BLaER1 (cell line): ENCODE data around the gene OXLD1.

Experiments used
- H3K27ac ChIP-seq: shearing (Covaris generic); formaldehyde crosslinking; 2 replicates; pipeline ENCODE4 v1.8.1; 2022
- H3K27me3 ChIP-seq: shearing (Covaris generic); formaldehyde crosslinking; 2 replicates; pipeline ENCODE4 v1.8.1; 2022
- H3K36me3 ChIP-seq: shearing (Covaris generic); formaldehyde crosslinking; 2 replicates; pipeline ENCODE4 v1.8.1; 2022
- H3K4me1 ChIP-seq: shearing (Covaris generic); formaldehyde crosslinking; 2 replicates; pipeline ENCODE4 v1.8.1; 2022
- H3K4me2 ChIP-seq: shearing (Covaris generic); formaldehyde crosslinking; 2 replicates; pipeline ENCODE4 v1.8.1; 2022
- H3K4me3 ChIP-seq: shearing (Covaris generic); formaldehyde crosslinking; 2 replicates; pipeline ENCODE4 v1.8.1; 2022
- H3K9ac ChIP-seq: shearing (Covaris generic); formaldehyde crosslinking; 2 replicates; pipeline ENCODE4 v1.8.1; 2022
- H3K9me3 ChIP-seq: shearing (Covaris generic); formaldehyde crosslinking; 2 replicates; pipeline ENCODE4 v1.8.1; 2022
- H4K20me1 ChIP-seq: shearing (Covaris generic); formaldehyde crosslinking; 2 replicates; pipeline ENCODE4 v1.8.1; 2022
- Cebpa-rat ChIP-seq: shearing (Covaris generic); IDR thresholded peaks from 2 replicates; pipeline ENCODE4 v1.8.1; 2022

OXLD1 gene

DNA sequence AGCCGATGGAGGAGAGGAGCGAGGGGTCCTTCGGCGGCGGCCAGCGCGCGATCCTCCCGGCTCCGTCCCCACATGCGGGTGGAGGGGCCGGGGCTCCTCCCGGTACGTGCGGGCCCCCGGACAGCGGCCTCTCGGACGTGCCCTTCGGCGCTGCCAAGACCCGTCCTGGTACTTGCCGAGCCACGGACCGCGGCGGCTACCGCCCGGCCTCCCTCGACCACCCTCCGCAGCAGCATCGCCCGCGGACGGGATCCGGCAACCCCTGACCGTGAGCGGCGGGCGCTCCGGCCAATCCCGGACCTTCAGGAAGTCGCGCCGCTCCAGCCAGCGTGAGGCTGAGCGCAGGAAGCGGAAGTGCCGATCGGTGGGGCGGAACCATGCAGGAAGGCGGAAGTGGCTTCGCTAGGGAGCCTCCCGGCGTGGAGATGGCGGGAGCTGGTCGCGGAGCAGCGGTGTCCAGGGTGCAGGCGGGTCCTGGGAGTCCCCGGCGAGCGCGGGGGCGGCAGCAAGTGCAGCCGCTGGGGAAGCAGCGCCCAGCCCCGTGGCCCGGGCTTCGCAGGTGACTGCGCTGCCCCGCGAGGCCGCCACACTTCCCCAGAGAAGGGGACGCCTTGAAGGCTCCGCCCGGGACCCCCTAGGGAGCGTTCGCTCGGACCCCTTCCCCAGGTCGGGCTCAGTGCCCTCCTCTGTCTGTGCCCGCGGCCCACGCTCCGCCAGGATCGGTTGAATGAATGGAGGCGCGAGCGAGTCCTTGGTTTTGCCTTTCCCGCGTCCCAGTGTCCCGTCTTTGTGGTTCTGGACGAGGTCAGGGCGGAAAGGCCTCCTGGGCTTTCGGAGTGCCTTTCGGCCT lies at the start of gene OXLD1, which contains the start of gene CCDC137:
Gene OXLD1, minus strand, starts transcription at position 264 of the 850 bp plus-strand sequence. Its CDS starts 28 bp downstream, at position 236.
Gene CCDC137, plus strand, starts transcription at position 396 of the 850 bp plus-strand sequence. Its CDS starts 30 bp downstream, at position 426.
- Histone ChIP-seq H3K4me1 (peaks cover 53% of the 10 kb centered on the region), H3K9me3 (no peaks in the 10 kb centered on the region), H4K20me1 (peaks cover 12% of the 10 kb centered on the region; the same call in 1 of the 2 replicates), H3K27ac (peak within 1 kb of the TSS; percentile 99), H3K4me2 (peak within 1 kb of the TSS; percentile 99), H3K9ac (peak within 1 kb of the TSS; percentile 99), H3K36me3 (peaks cover 56% of the 10 kb centered on the region), H3K27me3 (no peaks in the 10 kb centered on the region), H3K4me3 (peak within 1 kb of the TSS; percentile 100)
- no peak for TF ChIP-seq Cebpa-rat

DNA sequence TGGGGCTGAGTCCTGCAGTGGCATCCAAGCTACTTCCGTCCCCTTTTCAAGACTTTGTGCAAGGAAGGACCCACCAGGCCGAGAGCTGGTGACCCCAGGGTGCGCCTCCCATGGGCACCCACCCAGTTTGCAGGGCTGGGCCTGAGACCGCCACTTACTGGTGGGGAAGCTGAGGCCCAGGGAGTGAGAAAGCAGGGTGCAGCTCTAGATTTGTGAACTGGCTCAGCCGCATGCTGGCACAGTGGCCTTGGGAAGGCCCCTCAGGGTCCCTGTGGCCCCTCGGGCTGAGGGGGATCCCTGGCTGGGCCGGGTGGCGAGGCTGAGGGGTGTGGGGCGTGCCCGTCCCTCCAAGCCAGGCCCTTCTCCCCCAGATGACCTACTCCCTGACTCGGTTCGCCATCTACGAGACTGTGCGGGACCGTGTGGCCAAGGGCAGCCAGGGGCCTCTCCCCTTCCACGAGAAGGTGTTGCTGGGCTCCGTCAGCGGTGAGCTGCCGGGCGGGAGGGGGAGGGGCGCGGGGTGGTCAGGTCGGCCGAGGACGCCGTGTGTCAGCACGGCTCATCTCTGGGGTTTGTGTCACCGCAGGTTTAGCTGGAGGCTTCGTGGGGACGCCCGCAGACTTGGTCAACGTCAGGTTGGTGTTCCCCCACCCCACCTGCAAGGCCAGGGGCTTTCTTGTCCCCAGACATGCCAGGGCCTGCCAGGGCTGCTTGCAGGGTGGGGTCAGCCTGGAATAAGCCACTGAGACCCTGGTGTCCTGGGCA lies 48.9 kb upstream of the OXLD1 start:
- Histone ChIP-seq H3K9me3 (no peaks in the 10 kb centered on the region), H3K4me2 (no peak overlapping the region), H3K4me3 (no peak overlapping the region), H3K27me3 (no peaks in the 10 kb centered on the region), H4K20me1 (peaks cover 30% of the 10 kb centered on the region), H3K36me3 (peaks cover 57% of the 10 kb centered on the region), H3K9ac (no peak overlapping the region), H3K27ac (no peak overlapping the region), H3K4me1 (peaks cover 64% of the 10 kb centered on the region)
- TF ChIP-seq Cebpa-rat, result no peak

- H3K4me3 ChIP-seq, result no peak overlapping the region
- H3K36me3 ChIP-seq, result peaks cover 49% of the 10 kb centered on the region
- H3K27ac ChIP-seq, result no peak overlapping the region
- TF ChIP-seq Cebpa-rat, result no peak
- peak overlapping the region; percentile 98 for H3K4me2 ChIP-seq
- H3K4me1 ChIP-seq, result peaks cover 64% of the 10 kb centered on the region
- no peaks in the 10 kb centered on the region for H3K9me3 ChIP-seq
- no peaks in the 10 kb centered on the region for H3K27me3 ChIP-seq
- H3K9ac ChIP-seq, result peak overlapping the region; percentile 86; the same call in 1 of the 2 replicates
- H4K20me1 ChIP-seq, result peaks cover 30% of the 10 kb centered on the region
These were observed 48.2 kb upstream of the OXLD1 start for GRCh38 chr17:81714412-81715106.

DNA sequence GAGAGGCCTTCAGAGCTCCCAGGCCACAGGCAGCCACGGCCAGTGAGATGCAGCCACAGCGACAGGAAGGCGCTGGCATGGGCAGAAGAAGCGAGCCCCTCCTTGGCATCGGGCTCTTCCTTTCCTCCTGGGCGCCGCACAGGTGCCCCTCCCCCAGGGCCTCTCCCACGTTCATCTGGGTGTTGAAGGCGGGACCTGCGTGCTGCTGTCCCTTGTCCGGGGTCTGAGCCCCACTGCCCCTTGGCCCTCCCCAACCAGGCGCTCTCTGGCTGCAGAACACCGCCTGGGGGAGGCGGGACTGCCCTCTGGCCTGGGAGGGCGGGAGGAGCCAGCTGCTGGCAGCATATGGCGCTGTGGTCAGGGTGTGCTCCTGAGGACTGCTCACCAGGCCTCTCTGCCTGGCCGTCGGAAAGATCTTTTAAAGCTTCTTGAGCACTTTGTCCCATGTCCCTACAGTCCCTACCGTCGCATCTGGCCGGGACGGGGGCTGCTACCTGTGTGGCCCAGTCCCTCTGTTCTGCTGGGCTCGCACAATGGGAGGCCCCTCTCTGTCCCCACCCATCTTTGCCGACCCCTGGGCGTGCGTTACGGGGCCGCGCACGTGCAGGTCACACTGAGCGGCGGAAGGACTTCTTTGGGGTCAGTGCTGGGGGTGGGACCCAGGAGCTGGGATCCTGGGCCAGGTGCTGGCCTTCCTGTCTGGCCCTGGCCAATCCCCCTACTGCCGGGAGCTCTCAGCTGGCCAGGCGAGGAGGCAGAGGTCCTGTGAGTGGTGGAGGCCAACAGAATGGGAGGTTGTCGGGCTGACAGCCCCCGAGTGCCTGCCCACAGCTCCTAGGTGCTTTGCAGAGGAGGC lies 47.4 kb upstream of the OXLD1 start:
- Histone ChIP-seq H3K27ac (peak overlapping the region; percentile 86; the same call in 1 of the 2 replicates), H3K9ac (peak overlapping the region; percentile 86), H4K20me1 (peaks cover 32% of the 10 kb centered on the region), H3K27me3 (no peaks in the 10 kb centered on the region), H3K4me1 (peaks cover 67% of the 10 kb centered on the region), H3K4me2 (peak overlapping the region; percentile 98), H3K36me3 (peaks cover 49% of the 10 kb centered on the region), H3K4me3 (peak overlapping the region; percentile 87), H3K9me3 (no peaks in the 10 kb centered on the region)
- TF ChIP-seq Cebpa-rat, result no peak

GRCh38 chr17:81713004-81713555 lies 46.7 kb upstream of the OXLD1 start:
- Histone ChIP-seq H3K27me3 (no peaks in the 10 kb centered on the region), H3K9me3 (no peaks in the 10 kb centered on the region), H3K4me1 (peaks cover 67% of the 10 kb centered on the region), H3K36me3 (peaks cover 51% of the 10 kb centered on the region), H3K9ac (peak overlapping the region; percentile 86), H3K27ac (peak overlapping the region; percentile 86), H4K20me1 (peaks cover 39% of the 10 kb centered on the region), H3K4me2 (peak overlapping the region; percentile 98), H3K4me3 (peak overlapping the region; percentile 87)
- no peak for TF ChIP-seq Cebpa-rat

- Histone ChIP-seq H3K36me3 (peaks cover 51% of the 10 kb centered on the region), H3K4me2 (peak overlapping the region; percentile 98), H3K9ac (peak overlapping the region; percentile 86), H3K27ac (peak overlapping the region; percentile 86), H3K9me3 (no peaks in the 10 kb centered on the region), H4K20me1 (peaks cover 44% of the 10 kb centered on the region), H3K4me3 (peak overlapping the region; percentile 87), H3K27me3 (no peaks in the 10 kb centered on the region), H3K4me1 (peaks cover 67% of the 10 kb centered on the region)
- TF ChIP-seq Cebpa-rat, result no peak
These were observed 46.1 kb upstream of the OXLD1 start for GRCh38 chr17:81712468-81713003.

- Histone ChIP-seq H3K27me3 (no peaks in the 10 kb centered on the region), H3K4me3 (peak within 1 kb of the TSS; percentile 87), H3K27ac (peak within 1 kb of the TSS; percentile 86), H4K20me1 (peaks cover 50% of the 10 kb centered on the region), H3K4me1 (peaks cover 67% of the 10 kb centered on the region), H3K4me2 (peak within 1 kb of the TSS; percentile 98), H3K9me3 (no peaks in the 10 kb centered on the region), H3K9ac (peak within 1 kb of the TSS; percentile 86), H3K36me3 (peaks cover 51% of the 10 kb centered on the region)
- no peak for TF ChIP-seq Cebpa-rat
These were observed 45.5 kb upstream of the OXLD1 start, which contains the start of gene SLC25A10 for GRCh38 chr17:81711814-81712467. Gene SLC25A10 (plus strand): TSS chr17:81712284. CDS start chr17:81712427, 143 bp downstream.
